Measurements from ENCODE around the gene SCO2.
"Not testable (repeated sequence)": the region's sequence is repeated elsewhere in the genome, so short reads cannot be mapped to it uniquely, and the experiment has no call there.

Gene SCO2

DNA sequence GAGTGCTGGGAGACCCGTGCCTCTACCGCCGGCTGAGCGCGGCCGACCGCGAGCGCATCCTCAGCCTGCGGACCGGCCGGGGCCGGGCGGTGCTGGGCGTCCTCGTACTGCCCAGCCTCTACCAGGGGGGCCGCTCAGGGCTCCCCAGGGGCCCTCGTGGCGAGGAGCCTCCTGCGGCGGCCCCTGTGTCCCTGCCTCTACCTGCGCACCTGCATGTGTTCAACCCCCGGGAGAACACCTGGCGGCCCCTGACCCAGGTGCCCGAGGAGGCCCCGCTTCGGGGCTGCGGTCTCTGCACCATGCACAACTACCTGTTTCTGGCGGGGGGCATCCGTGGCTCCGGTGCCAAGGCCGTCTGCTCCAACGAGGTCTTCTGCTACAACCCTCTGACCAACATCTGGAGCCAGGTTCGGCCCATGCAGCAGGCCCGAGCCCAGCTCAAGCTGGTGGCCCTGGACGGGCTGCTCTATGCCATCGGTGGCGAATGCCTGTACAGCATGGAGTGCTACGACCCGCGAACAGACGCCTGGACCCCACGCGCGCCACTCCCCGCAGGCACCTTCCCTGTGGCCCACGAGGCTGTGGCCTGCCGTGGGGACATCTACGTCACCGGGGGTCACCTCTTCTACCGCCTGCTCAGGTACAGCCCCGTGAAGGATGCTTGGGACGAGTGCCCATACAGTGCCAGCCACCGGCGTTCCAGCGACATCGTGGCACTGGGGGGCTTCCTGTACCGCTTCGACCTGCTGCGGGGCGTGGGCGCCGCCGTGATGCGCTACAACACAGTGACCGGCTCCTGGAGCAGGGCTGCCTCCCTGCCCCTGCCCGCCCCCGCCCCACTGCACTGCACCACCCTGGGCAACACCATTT, 23.8 kb upstream of the SCO2 start:
- no peak for DNase-seq

DNA sequence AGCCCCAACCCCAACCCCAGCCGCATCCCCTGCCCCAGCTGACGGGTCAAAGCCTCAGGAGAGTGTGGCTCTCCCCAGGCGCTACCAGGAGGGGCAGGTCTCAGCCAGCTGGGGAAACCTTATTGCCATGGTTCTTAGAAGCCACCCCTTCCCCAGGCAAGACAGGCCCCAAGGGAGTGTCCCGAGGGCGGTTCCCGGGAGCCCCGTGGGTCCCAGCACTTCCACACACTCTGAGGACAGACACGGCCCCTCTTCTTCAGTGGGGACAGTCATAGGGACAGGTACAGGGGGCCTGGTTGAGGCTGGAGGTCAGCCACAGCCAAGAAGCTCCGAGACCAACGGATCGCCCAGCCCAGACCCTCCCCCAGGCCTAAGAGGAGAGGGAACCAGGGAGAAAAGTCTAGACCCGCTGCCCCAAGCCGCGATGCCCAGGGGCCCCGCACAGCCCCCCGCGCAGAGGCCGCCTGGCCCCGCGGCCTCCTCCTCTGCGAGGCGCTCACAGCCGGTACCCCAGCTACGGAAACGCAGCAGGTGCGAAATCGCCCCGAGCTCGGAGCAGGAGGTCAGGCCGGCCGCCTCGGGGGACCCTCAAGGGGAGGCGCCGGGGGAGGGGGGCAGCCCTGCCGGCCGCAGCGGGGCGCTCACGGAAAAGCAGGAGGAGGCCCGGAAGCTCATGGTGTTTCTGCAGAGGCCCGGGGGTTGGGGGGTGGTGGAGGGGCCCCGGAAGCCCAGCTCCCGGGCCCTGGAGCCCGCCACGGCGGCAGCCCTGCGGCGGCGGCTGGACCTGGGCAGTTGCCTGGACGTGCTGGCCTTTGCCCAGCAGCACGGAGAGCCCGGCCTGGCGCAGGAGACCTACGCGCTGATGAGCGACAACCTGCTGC, 22.9 kb upstream of the SCO2 start:
- DNase-seq = no peak

DNA sequence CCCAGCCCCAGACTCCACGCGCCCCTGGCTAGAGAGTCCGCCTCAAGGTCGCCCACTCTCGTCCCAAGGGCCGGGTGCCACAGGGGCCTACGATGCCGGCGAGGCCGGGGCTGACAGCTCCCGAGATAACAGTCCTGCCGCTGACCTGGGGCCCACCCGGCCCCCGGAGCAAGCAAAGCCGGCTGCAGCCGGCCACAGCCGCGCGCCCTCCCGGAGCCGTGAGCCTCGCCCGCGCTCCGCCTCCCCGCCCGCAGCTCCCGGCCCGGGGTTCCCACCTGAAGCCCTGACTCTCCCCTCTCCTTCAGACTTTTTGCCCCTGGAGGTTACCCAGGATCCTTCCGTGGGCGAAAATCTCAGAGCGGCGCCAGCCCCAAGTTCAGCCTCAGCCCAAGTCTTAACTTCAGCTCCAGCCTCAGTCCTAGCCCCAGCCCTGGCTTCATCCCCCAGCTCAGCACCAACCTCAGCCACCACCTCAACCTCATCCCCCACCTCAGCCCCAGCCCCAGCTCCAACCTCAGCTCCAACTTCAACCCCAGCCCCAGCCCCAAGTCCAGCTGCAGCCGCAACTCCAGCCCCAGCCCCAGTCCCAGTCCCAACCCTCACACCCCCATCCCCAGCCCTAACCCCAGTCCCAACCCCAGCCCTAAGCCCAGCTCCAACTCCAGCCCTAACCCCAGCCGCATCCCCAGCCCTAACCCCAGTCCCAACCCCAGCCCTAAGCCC, 22.0 kb upstream of the SCO2 start:
- no peak for DNase-seq

DNA sequence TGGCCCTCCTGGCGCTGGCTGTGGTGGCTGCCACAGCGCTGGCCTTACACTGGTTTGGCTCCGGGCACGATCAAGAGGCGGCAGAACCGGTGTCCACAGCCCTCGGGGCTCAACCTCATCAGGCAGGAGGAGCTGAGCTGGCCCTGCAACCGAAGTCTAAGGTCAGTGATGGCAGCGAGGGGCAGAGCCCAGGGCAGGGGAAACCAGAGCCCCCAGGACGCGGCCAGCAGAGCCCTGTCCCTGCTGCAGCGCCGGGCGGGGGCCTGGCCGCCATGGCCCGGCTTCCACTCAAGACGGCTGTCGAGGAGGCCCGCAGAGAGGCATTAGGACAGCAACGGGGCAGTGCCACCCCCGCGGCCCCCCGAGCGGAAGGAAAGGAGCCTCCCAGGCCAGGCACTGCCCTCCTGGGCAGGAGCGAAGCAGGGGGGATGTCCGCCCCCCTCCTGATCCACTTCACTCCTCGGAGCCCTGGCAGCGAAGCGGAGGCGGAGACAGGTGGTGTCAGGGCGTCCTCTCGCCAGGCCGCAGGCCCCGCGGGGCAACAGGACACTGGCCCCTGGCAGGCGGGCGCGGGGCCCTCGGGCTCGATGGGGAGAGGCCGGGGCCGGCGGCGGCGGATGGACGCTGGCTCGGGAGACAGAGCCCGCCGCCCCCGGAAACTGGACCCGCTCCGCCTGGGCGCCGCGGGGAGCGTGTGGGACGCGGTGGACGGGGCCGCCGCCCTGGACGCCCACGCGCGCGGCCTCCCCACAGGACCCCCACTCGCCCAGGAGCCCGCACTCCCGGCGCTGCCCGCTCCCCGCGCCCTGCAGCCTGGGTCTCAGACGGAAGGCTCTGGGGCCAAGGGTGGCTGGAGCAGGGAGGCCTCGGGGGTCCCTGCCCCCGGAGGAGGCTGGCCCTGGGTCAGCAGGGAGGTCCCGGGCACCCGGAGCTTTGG, 21.2 kb upstream of the SCO2 start:
- no peak for DNase-seq

DNA sequence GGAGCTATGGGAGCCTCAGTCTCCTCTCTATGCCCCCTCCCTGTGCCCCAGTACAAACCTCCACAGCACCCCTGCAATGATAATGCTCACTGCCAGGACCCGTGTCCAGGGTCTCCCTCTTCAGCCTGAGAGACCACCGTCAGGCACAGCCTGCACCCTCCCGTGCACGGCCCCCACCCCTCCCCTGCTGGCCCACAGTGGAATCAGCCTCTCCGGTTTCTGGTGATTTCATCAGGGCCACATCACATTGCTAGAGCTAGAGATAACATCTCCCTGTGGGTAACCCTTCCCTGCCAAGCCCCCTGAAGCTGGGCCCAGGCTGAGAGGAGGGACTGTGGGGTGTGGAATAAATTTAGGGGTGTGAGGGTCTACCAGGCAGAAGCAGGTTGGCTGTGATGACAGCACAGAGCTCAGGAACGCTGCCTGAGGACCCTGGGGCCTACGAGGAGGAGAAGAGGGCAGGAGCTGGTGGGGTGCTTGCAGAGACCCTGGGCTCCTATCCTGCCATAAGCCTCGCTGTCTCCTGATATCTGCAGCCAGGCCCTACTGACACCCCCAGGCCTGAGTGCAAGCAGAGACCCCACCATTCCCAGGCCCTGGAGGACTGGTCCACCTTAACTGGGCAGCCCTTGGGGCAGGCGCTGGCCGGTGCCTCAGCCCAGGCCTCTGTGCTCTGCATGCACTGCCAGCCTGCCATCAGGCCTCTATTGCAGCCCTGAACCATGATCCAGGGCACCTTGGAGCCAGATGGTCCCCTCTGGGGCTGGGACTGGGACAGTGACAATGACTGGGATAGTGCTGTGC, 20.3 kb upstream of the SCO2 start, which contains the start of gene KLHDC7B:
Gene KLHDC7B (plus strand): TSS at position 378 of the 804 bp plus-strand sequence. CDS start 345 bp downstream, at position 723.
- no peak for DNase-seq

DNA sequence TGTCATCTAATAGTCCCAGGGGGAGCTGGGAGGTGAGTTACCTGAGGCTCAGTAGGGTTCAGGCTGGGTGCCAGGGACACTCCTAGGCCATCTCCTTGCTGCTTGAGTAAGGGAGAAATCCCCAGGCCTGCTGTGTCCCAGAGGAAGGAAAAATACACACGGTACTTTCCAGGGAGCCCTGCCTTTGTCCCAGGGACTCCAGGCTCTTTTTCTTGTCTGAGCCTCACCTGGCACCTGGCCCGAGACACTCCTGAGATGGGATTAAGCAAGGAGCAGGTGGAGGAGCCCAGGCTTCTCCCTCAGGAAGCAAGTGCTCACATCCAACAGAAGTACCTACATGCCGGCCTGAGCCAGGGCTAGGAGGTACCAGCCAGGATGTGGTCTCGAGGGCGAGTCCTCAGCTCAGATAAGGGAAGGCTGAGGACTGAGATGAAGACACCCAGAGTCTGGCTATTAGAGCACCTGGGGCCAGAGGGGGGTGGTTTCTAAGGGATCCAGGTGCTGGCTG, 19.4 kb upstream of the SCO2 start:
- no peak for DNase-seq

DNA sequence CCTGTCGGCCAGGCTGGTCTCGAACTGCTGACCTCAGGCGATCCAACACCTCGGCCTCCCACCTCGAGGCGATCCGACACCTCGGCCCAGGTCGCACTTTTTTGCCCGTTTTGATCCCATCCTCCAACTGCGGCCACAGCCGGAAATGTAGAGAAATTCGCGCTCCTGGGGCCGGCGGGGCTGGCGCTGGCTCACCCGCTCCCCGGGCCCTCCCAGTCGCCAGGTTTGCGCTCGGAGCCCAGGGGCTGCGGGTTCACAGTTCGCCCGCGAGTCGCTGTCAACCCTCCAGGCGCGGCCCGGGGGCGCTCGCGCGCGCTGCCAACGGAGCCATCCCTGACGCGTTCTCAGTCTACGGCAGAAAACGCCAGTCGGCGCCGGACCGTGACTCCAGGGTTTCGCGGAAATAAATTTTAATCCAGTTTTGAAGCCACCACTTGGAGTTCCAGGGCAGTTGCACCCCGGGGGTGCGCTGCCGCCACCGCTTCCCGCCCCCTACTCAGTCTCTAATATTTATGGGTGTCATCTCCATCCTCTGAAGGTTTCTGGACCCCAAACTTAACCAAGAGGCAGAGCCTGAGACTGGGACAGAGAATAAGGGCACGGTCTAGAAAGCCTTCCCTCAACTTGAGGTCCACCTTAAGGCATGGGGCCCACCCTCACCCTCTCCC, 18.8 kb upstream of the SCO2 start:
- no peak for DNase-seq

DNA sequence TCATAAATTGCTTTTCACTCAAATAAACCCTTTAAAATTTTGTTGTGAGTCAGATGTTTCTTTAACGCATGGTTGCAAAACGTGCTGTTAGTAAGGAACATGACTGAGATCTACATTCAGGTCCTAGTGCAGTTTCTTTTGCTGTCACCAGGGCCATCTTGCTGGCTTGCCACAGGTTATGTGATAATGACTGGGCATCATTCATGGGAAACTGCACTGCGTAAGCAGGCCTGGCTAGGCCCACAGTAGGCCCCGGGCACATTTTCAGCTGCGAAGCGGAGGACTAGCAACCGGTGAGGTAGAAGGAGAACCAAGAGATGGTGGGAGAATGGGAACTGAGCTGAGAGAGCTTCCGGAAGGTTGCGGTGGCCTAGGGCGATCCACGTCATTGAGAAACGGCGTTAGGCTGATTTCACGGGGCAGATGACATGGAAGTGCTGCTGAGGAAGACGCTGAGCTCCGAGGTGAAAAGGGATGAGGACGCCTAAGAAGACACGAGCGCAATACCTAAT, 17.1 kb upstream of the SCO2 start:
- no peak for DNase-seq

DNA sequence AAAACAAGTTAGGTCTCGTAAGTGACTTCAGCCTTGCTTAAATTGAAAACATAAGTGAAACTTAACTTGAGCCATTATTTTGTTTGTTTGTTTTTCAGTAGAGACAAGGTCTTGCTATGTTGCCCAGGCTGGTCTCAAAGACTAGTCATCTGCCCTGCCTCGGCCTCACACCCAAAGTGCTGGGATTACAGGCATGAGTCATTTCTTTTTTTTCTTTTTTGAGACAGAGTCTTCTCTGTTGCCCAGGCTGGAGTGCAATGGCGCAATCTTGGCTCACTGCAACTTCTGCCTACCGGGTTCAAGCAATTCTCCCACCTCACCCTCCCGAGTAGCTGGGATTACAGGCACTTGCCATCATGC, 16.2 kb upstream of the SCO2 start:
- not testable (repeated sequence) for DNase-seq

DNA sequence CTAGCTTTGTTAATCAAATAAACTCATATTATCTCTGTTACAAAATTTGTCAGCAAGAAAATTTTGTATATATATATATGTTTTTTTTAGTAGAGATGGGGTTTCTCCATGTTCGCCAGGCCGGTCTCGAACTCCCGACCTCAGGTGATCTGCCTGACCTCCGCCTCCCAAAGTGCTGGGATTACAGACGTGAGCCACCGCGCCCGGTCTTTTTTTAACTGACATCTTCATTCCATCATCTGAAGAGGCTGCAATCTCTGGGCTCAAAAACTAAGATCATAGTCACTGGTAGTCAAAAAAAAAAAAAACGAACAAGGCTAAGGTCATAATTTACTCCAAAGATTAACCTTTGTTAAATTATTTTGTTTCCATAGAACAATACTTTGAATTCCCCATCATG, 15.0 kb upstream of the SCO2 start:
- DNase-seq = no peak

DNA sequence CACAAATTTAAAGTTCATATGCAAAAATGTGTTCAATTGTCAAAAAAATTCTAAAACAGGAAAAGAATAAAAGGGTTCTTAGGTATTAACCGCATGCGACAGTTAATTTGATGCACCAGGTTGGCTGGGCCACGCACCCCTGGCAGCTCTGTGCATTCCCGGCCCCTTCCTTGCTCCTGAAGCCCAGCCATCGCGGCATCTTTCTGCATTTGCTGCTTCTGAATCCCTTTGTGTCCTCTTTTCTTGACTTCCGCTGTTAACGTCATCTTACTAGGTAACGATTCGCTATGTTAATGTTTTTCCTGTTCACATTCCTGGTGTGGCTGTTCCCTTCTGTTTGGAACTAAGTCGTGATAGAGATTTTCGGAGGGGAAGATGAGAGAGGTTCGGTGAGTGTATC, 12.4 kb upstream of the SCO2 start:
- DNase-seq = no peak

DNA sequence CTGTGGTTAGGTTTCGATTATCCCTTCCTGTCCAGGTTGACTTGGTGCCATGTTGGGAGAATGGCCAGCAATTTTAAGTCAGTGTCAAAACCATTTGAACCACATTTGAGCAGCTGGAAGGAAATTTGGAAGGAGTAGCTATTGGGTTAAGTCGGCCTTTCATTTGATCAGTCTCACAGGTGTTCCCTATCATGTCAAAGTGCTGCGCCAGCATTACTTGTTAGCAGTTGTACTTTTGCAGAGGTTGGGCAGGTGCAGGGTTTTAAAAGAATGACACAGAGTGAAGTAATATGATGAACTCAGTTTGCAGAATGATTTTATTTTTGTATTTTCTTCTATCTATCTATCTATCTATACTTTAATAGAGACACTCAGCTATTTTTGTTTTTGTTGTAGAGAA, 10.8 kb upstream of the SCO2 start:
- DNase-seq = no peak

DNA sequence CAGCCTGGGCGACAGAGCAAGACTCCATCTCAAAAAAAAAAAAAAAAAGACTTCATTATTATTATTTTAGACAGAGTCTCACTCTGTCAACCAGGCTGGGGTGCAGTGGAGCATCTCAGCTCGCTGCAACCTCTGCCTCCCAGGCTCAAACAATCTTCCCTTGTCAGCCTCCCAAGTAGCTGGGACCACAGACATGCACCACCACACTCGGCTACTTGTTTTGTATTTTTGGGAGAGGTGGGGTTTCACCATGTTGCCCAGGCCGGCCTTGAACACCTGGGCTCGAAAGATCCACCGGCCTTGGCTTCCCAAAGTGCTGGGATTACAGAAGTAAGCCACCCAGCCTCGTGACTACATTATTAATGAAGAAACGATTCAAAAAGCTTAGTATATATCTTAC, 9.7 kb upstream of the SCO2 start:
- DNase-seq = no peak

DNA sequence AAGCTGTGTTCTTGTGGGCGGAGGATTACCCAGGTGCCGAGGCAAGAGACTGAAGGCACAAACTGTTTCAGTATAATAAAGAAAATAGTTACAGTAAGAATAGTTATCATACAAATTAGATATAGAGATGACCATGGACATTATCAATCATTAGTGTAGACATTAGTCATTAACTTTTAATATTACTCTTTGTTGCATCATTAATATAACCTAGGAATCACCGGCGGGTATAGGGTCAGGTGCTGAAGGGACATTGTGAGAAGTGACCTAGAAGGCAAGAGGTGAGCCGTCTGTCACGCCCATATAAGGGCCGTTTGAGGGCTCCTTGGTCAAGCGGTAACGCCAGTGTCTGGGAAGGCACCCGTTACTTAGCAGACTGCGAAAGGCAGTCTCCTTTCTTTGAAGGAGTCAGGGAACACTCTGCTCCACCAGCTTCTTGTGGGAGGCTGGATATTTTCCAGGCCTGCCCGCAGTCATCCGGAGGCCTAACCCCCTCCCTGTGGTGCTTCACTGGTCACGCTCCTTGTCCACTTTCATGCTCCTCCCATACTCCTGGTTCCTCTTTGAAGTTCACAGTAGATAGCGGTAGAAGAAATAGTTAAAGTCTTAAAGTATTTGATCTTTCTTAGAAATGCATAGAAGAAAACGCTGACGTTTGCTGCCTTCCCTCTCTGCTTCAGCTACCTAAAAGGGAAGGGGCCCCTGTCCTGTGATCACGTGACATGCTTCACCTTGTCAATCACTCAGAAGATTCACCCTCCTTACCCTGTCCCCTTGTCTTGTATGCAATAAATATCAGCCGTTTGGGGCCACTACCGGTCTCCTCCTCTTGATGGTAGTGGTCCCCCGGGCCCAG, 8.7 kb upstream of the SCO2 start:
- not testable (repeated sequence) for DNase-seq

DNA sequence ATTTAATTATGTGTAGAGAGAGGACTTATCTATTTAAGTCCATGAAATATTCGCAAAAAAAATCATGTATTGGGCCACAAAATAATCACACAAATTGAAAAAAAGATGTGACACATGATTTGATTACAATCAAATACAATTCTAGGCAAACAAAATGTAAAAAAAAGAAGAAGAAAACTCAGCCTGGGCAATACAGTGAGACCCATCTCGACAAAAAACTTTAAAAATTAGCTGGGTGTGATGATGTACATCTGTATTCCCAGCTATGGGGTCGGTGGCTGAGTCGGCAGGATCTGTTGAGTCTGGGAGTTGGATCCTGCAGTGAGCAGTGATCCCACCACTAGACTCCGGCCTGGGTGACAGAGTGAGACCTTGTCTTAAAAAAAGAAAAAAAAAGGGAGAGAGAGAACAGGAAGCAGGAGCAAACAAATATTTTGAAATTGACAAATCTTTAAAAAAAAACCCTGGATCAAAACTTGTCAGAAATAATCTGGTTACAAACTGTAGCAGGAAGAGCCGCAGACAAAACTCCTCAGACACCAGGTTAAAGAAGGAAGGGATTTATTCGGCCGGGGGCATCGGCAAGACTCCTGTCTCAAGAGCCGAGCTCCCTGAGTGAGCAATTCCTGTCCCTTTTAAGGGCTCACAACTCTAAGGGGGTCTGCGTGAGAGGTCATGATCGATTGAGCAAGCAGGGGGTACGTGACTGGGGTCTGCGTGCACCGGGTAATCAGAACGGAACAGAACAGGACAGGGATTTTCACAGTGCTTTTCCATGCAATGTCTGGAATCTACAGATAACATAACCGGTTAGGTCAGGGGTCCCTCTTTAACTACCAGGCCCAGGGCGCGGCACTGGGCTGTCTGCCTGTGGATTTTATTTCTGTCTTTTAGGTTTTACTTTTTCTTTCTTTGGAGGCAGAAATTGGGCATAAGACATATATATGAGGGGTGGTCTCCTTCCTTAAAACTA, 7.7 kb upstream of the SCO2 start:
- DNase-seq = no peak

DNA sequence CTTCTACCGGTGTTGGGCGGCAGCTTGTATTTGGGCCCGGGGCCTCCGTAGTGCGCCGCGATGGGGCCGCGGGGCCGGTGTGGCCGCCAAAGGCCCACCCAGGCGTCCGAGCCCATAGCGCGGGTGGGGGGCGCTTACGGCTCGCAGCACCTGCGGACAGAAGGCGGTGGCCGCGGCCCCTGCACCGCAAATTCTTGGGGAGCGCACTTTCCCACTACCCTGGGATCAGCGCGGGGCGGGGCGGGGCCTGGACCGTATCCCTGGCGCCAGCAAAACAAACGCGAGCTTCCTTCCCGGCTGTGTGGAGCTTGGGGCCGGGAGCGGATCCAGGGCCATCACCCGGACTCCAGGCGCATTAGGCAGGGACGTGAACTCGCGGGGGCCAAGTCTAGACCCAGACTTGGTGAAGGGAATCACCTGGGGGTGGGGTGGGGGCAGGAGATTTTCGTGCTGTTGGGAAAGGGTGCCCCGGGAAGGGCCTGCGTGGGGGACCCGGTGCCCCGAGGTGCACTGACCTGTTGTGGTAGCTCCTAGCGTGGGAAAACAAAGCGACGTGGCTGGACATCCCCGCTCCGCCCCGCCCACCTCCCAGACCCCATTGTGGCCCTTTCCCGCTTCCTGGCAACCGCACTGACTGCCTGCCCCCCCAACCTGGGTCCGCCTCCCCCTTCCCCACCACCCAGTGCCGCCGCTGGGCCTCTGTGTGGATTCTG, 6.7 kb upstream of the SCO2 start:
- no peak for DNase-seq

DNA sequence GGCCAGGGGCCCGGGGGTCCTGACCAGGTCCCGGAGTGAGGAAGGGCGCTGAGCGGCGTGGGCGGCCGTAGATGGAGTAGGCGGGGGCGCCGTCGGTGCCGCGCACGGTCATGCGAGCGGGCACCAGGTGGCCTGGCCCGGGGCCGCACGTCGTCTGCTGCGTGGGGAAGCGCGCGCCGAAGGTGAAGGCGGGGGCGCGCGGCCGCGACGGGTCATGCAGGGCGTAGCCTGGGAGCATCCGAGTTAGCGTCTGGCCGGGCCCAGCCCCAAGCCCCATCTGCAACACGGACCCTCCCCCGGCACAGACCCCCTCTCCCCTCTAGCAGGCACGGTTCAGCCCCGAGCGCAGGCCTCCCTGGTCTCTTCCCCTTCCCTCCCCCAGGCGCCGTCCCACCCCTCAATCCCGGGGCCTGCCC, 6.2 kb upstream of the SCO2 start:
- DNase-seq = no peak
